Measurements from ENCODE around the gene CCL7. TPM values are rescaled to one million over a fixed set of nuclear protein-coding genes. Genes with fewer than 3 reads are reported as not detected.

CCL7 gene
- total and polyA plus RNA-seq, 5 donors from 2014 or later = not detected

DNA sequence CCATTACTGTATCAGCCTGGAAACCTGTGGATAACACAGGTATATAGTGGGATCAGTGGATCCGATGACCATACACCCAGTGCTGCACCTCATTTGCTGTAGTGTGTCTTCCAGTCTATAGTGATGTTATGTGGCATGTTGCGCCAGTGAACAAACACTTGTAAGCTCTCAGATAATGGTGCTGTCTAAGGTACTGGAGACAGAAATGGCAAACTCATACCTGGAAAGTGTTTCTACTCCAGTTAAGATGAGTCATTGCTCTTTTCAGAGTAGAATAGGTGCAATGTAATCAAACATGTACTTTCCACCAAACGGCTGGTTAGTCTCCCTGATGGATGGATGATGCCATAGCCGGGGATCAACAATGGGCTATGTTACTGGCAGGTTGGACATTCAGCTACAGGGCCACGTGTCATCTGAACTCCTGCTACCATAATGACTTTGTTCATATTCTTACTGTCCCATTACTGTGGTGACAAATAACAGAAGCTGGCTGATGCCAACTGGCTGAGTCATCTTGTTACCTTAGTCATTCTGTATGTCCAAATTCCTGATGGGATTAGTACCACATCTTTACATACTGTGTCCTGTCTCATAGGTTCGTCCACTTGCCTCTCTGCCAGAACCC is 21.8 kb downstream of the CCL7 start:
- no peaks in the 10 kb centered on the region for H3K9me3 ChIP-seq (ENCODE audit: control insufficient read depth in 2 of 2, low read length in 2 of 2)
- no peak overlapping the region for H3K4me3 ChIP-seq (ENCODE audit: low read depth, low read length)
- no peaks in the 10 kb centered on the region for H3K4me1 ChIP-seq (ENCODE audit: control insufficient read depth, insufficient read depth, low read length, poor library complexity, severe bottlenecking)
- Mint-ChIP-seq H3K36me3 (no peaks in the 10 kb centered on the region), H3K27me3 (peaks cover 10% of the 10 kb centered on the region), H3K4me3 (no peak overlapping the region), H3K4me1 (no peaks in the 10 kb centered on the region), H3K9me3 (peaks cover 0 to 5% (median 0%) of the 10 kb centered on the region in 7 donors), H3K27ac (no peak overlapping the region)
- peaks cover 1% of the 10 kb centered on the region for H3K27me3 ChIP-seq (ENCODE audit: control insufficient read depth, insufficient read depth, low read length)
- no peak overlapping the region for H3K27ac ChIP-seq (ENCODE audit: insufficient read depth, low read length, poor library complexity, severe bottlenecking)
- no peaks in the 10 kb centered on the region for H3K36me3 ChIP-seq (ENCODE audit: control insufficient read depth, insufficient read depth, low read length)
- DNase-seq (no peak), ATAC-seq (ENCODE audit: low read depth in 2 of 2) (no peak)

GRCh38 chr17:34299027-34299426 is 29.0 kb downstream of the CCL7 start:
- H3K4me1 Mint-ChIP-seq = no peaks in the 10 kb centered on the region
- H3K36me3 ChIP-seq (ENCODE audit: control insufficient read depth, insufficient read depth, low read length) = no peaks in the 10 kb centered on the region
- H3K36me3 Mint-ChIP-seq = no peaks in the 10 kb centered on the region
- H3K4me1 ChIP-seq (ENCODE audit: control insufficient read depth, insufficient read depth, low read length, poor library complexity, severe bottlenecking) = no peaks in the 10 kb centered on the region
- peaks cover 0 to 7% (median 0%) of the 10 kb centered on the region in 7 donors for H3K9me3 Mint-ChIP-seq
- peaks cover 11% of the 10 kb centered on the region for H3K27me3 Mint-ChIP-seq
- no peak overlapping the region for H3K4me3 Mint-ChIP-seq
- DNase-seq (no peak), ATAC-seq (ENCODE audit: low read depth in 2 of 2) (no peak)
- no peaks in the 10 kb centered on the region for H3K9me3 ChIP-seq (ENCODE audit: control insufficient read depth in 2 of 2, low read length in 2 of 2)
- no peak overlapping the region for H3K27ac ChIP-seq (ENCODE audit: insufficient read depth, low read length, poor library complexity, severe bottlenecking)
- H3K4me3 ChIP-seq (ENCODE audit: low read depth, low read length) = no peak overlapping the region
- H3K27me3 ChIP-seq (ENCODE audit: control insufficient read depth, insufficient read depth, low read length) = peaks cover 7% of the 10 kb centered on the region
- no peak overlapping the region for H3K27ac Mint-ChIP-seq

- Mint-ChIP-seq H3K27me3 (peaks cover 16% of the 10 kb centered on the region), H3K9me3 (peaks cover 0 to 7% (median 0%) of the 10 kb centered on the region in 7 donors), H3K4me1 (no peaks in the 10 kb centered on the region), H3K36me3 (no peaks in the 10 kb centered on the region), H3K27ac (no peak overlapping the region), H3K4me3 (no peak overlapping the region)
- H3K4me1 ChIP-seq (ENCODE audit: control insufficient read depth, insufficient read depth, low read length, poor library complexity, severe bottlenecking) = no peaks in the 10 kb centered on the region
- peaks cover 7% of the 10 kb centered on the region for H3K27me3 ChIP-seq (ENCODE audit: control insufficient read depth, insufficient read depth, low read length)
- H3K9me3 ChIP-seq (ENCODE audit: control insufficient read depth in 2 of 2, low read length in 2 of 2) = no peaks in the 10 kb centered on the region
- no peaks in the 10 kb centered on the region for H3K36me3 ChIP-seq (ENCODE audit: control insufficient read depth, insufficient read depth, low read length)
- ATAC-seq (ENCODE audit: low read depth in 2 of 2) = no peak
- H3K4me3 ChIP-seq (ENCODE audit: low read depth, low read length) = no peak overlapping the region
- DNase-seq = no peak
- no peak overlapping the region for H3K27ac ChIP-seq (ENCODE audit: insufficient read depth, low read length, poor library complexity, severe bottlenecking)
Measured at GRCh38 chr17:34299956-34300577, 30.0 kb downstream of the CCL7 start.

DNA sequence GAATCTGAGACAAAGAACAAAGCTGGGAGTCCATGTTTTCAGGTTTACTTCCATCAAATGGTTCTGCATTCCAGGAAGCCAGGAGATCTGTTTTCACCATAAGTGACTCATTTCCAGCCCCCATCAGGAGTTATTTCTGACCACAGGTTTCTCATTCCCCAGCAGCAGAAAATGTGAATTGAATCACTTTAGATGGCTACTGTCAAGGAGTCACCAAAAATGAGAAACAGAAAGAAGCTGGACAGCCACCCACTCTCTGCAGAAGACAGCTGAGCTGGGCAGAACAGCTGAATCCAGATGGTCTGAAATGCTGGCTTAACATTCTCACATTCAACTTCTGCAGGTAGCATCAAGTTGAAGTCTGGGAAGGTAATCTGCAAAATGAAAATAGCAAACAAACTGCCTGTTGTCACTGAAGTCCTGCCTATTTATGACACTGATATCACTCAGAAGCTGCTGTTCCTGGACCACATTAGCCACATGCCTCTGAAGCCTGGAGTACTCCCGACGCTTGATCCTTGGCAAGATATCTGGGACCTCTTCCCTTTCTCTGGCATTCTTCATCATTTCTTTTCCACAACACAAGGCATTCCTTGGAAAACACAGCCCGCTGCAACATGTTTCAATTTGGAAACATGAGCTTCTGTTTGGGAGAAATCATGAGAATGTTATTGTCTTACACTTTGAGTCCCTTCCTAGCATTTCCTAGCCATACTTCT is 30.8 kb downstream of the CCL7 start:
- H3K4me3 ChIP-seq (ENCODE audit: low read depth, low read length) = no peak overlapping the region
- H3K9me3 Mint-ChIP-seq = peaks cover 0 to 7% (median 0%) of the 10 kb centered on the region in 7 donors
- H3K36me3 Mint-ChIP-seq = no peaks in the 10 kb centered on the region
- H3K27ac ChIP-seq (ENCODE audit: insufficient read depth, low read length, poor library complexity, severe bottlenecking) = no peak overlapping the region
- H3K9me3 ChIP-seq (ENCODE audit: control insufficient read depth in 2 of 2, low read length in 2 of 2) = no peaks in the 10 kb centered on the region
- H3K27me3 Mint-ChIP-seq = peaks cover 16% of the 10 kb centered on the region
- DNase-seq (no peak), ATAC-seq (ENCODE audit: low read depth in 2 of 2) (no peak)
- no peaks in the 10 kb centered on the region for H3K4me1 Mint-ChIP-seq
- no peaks in the 10 kb centered on the region for H3K4me1 ChIP-seq (ENCODE audit: control insufficient read depth, insufficient read depth, low read length, poor library complexity, severe bottlenecking)
- H3K27me3 ChIP-seq (ENCODE audit: control insufficient read depth, insufficient read depth, low read length) = peaks cover 7% of the 10 kb centered on the region
- no peaks in the 10 kb centered on the region for H3K36me3 ChIP-seq (ENCODE audit: control insufficient read depth, insufficient read depth, low read length)
- H3K4me3 Mint-ChIP-seq = no peak overlapping the region
- no peak overlapping the region for H3K27ac Mint-ChIP-seq

GRCh38 chr17:34301986-34302385 is 32.0 kb downstream of the CCL7 start:
- ATAC-seq (ENCODE audit: low read depth in 2 of 2) = no peak
- H3K9me3 Mint-ChIP-seq = peaks cover 0 to 7% (median 0%) of the 10 kb centered on the region in 7 donors
- H3K27ac ChIP-seq (ENCODE audit: insufficient read depth, low read length, poor library complexity, severe bottlenecking) = no peak overlapping the region
- no peak overlapping the region for H3K27ac Mint-ChIP-seq
- H3K27me3 ChIP-seq (ENCODE audit: control insufficient read depth, insufficient read depth, low read length) = peaks cover 7% of the 10 kb centered on the region
- H3K9me3 ChIP-seq (ENCODE audit: control insufficient read depth in 2 of 2, low read length in 2 of 2) = no peaks in the 10 kb centered on the region
- no peaks in the 10 kb centered on the region for H3K36me3 Mint-ChIP-seq
- no peak for DNase-seq
- peaks cover 16% of the 10 kb centered on the region for H3K27me3 Mint-ChIP-seq
- H3K4me3 Mint-ChIP-seq = no peak overlapping the region
- H3K4me3 ChIP-seq (ENCODE audit: low read depth, low read length) = no peak overlapping the region
- H3K4me1 Mint-ChIP-seq = no peaks in the 10 kb centered on the region
- no peaks in the 10 kb centered on the region for H3K4me1 ChIP-seq (ENCODE audit: control insufficient read depth, insufficient read depth, low read length, poor library complexity, severe bottlenecking)
- no peaks in the 10 kb centered on the region for H3K36me3 ChIP-seq (ENCODE audit: control insufficient read depth, insufficient read depth, low read length)

DNA sequence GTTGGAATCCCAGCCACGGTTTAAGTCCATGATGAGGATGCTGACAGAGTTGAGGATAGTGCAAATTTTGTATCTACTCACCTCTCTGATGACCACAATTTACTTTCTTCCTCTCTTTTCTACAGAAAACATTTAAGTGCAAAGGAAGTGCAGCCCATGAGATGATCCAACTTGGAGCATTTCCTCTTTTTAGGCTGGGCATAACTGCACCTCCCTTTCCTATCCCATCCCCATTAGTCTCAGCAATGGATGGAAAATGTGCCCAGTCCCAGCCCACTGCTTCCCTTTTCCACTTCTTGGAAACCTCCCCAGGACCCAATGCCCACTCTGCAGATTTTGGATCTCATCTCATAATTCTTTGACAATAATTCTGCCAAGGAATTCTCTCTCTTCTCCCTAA is 32.6 kb downstream of the CCL7 start:
- Histone ChIP-seq H3K4me3 (ENCODE audit: low read depth, low read length) (no peak overlapping the region), H3K4me1 (ENCODE audit: control insufficient read depth, insufficient read depth, low read length, poor library complexity, severe bottlenecking) (no peaks in the 10 kb centered on the region), H3K9me3 (ENCODE audit: control insufficient read depth in 2 of 2, low read length in 2 of 2) (no peaks in the 10 kb centered on the region), H3K27ac (ENCODE audit: insufficient read depth, low read length, poor library complexity, severe bottlenecking) (no peak overlapping the region), H3K27me3 (ENCODE audit: control insufficient read depth, insufficient read depth, low read length) (peaks cover 7% of the 10 kb centered on the region), H3K36me3 (ENCODE audit: control insufficient read depth, insufficient read depth, low read length) (no peaks in the 10 kb centered on the region)
- H3K4me1 Mint-ChIP-seq = no peaks in the 10 kb centered on the region
- peaks cover 0 to 7% (median 0%) of the 10 kb centered on the region in 7 donors for H3K9me3 Mint-ChIP-seq
- ATAC-seq (ENCODE audit: low read depth in 2 of 2) (no peak), DNase-seq (no peak)
- H3K36me3 Mint-ChIP-seq = no peaks in the 10 kb centered on the region
- no peak overlapping the region for H3K4me3 Mint-ChIP-seq
- H3K27ac Mint-ChIP-seq = no peak overlapping the region
- H3K27me3 Mint-ChIP-seq = peaks cover 20% of the 10 kb centered on the region

DNA sequence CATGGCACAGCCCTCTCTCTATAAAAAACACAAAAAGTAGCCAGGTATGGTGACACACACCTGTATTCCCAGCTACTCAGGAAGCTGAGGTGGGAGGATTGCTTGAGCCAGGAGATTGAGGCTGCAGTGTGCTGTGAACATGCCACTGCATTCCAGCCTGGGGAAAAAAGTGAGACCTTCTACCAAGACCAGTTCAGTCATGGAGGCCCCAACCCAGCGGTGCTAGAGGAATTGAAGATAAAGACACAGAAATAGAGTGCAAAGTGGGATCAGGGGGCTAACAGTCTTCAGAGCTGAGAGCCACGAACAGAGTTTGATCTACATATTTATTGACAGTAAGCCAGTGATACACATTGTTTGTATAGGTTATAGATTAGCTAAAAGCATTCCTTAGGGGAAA is 33.6 kb downstream of the CCL7 start:
- Mint-ChIP-seq H3K9me3 (peaks cover 0 to 4% (median 0%) of the 10 kb centered on the region in 7 donors), H3K4me1 (no peaks in the 10 kb centered on the region), H3K4me3 (no peak overlapping the region), H3K36me3 (no peaks in the 10 kb centered on the region), H3K27ac (no peak overlapping the region), H3K27me3 (peaks cover 20% of the 10 kb centered on the region)
- DNase-seq (no peak), ATAC-seq (ENCODE audit: low read depth in 2 of 2) (no peak)
- H3K36me3 ChIP-seq (ENCODE audit: control insufficient read depth, insufficient read depth, low read length) = no peaks in the 10 kb centered on the region
- H3K27me3 ChIP-seq (ENCODE audit: control insufficient read depth, insufficient read depth, low read length) = peaks cover 7% of the 10 kb centered on the region
- H3K9me3 ChIP-seq (ENCODE audit: control insufficient read depth in 2 of 2, low read length in 2 of 2) = no peaks in the 10 kb centered on the region
- H3K27ac ChIP-seq (ENCODE audit: insufficient read depth, low read length, poor library complexity, severe bottlenecking) = no peak overlapping the region
- no peaks in the 10 kb centered on the region for H3K4me1 ChIP-seq (ENCODE audit: control insufficient read depth, insufficient read depth, low read length, poor library complexity, severe bottlenecking)
- H3K4me3 ChIP-seq (ENCODE audit: low read depth, low read length) = no peak overlapping the region
